HepG2 (cell line): ENCODE measurements around the gene RPL21. TPM values are rescaled to one million over a fixed set of nuclear protein-coding genes. Genes with fewer than 3 reads are reported as not detected.

Experiments used
- ATAC-seq: fragments of 200-7000 bp; cut with Tn5 transposase; 3 replicates; pipeline ENCODE4 v1.9.1; 2020; ENCODE audit warnings: mild to moderate bottlenecking, moderate library complexity
- BruUV-seq: library from RNA; stranded (reverse); fragments of 400-500 nt; replicated peaks from 2 replicates; lab custom pipeline; 2021; lab: Mats Ljungman, UMichigan
- CTCF ChIA-PET: fragments of 300-600 bp; formaldehyde crosslinking; extraction: SDS; loops from one replicate; lab custom pipeline; 2021; ENCODE audit warnings: low total read pairs, inconsistent platforms, low intra/inter-chr PET ratio; lab: Yijun Ruan, JAX
- POLR2A ChIA-PET: fragments of 350-600 bp; sonication (Branson Sonifier 250); formaldehyde crosslinking; loops from one replicate; lab custom pipeline; 2020; ENCODE audit warnings: antibody characterized with exemption, inconsistent platforms; lab: Yijun Ruan, JAX
- DNase-seq: peaks from one replicate; pipeline ENCODE4 v3.0.0-alpha.2; 2015; ENCODE audit warnings: low spot score
- FAIRE-seq: peaks from 3 replicates; lab custom pipeline; 2011; peaks lifted over from hg19 to GRCh38; lab: Jason Lieb, UNC
- H2AFZ ChIP-seq: one replicate; pipeline ENCODE4 v1.6.1; 2011; ENCODE audit warnings: low read length, inconsistent platforms
- H3K27ac ChIP-seq: fragments of 300-600 bp; 3 replicates; pipeline ENCODE4 v1.8.0; 2011; ENCODE audit warnings: mixed run types, mild to moderate bottlenecking, mixed read lengths, low read length, inconsistent platforms; ENCODE audit not compliant: insufficient read depth; ENCODE audit errors: extremely low read length
- H3K27me3 ChIP-seq, 2 experiments: fragments of 200-600 bp in 1 of 2; 2 replicates in 1 of 2; 3 replicates in 1 of 2; pipeline versions ENCODE4 v1.6.0 to v1.8.0; 2011; ENCODE audit warnings: low read length in 2 of 2, mild to moderate bottlenecking in 2 of 2, moderate library complexity in 2 of 2, inconsistent platforms in 1 of 2; ENCODE audit not compliant: insufficient read depth in 2 of 2, control insufficient read depth in 1 of 2
- H3K36me3 ChIP-seq, 2 experiments: fragments of 200-600 bp in 1 of 2; replicated peaks in 1 of 2; 2 replicates in 1 of 2; 3 replicates in 1 of 2; pipeline versions ENCODE4 v1.5.1 to v1.8.0; 2011; ENCODE audit warnings: low read length in 2 of 2, inconsistent platforms in 1 of 2; ENCODE audit not compliant: insufficient read depth in 2 of 2, control insufficient read depth in 1 of 2
- H3K4me1 ChIP-seq: 2 replicates; pipeline ENCODE4 v1.5.1; 2012; ENCODE audit warnings: low read length, inconsistent platforms; ENCODE audit not compliant: insufficient read depth
- H3K4me2 ChIP-seq: 2 replicates; pipeline ENCODE4 v1.6.0; 2011; ENCODE audit warnings: low read depth, low read length, inconsistent platforms
- H3K4me3 ChIP-seq, 3 experiments: fragments of 200-600 bp in 1 of 3; sonication (generic), shearing (Covaris generic) in 1 of 3; replicated peaks in 1 of 3; 2 replicates each; pipeline ENCODE4 v1.5.1; 2011 to 2016; ENCODE audit warnings: low read length in 3 of 3, inconsistent platforms in 2 of 3, low read depth in 2 of 3, mild to moderate bottlenecking in 2 of 3, control low read depth in 1 of 3, mixed read lengths in 1 of 3; ENCODE audit not compliant: insufficient read depth in 1 of 3
- H3K79me2 ChIP-seq: one replicate; pipeline ENCODE4 v1.6.1; 2011; ENCODE audit warnings: low read length, inconsistent platforms; ENCODE audit not compliant: insufficient read depth
- H3K9ac ChIP-seq: 2 replicates; pipeline ENCODE4 v1.6.0; 2011; ENCODE audit warnings: mild to moderate bottlenecking, low read depth, low read length, inconsistent platforms; ENCODE audit not compliant: insufficient read depth
- H3K9me3 ChIP-seq: 2 replicates; pipeline ENCODE4 v1.5.1; 2012; ENCODE audit warnings: mild to moderate bottlenecking, low read length
- H4K20me1 ChIP-seq: 2 replicates; pipeline ENCODE4 v1.6.0; 2011; ENCODE audit warnings: inconsistent platforms, mild to moderate bottlenecking, low read length, moderate library complexity; ENCODE audit not compliant: insufficient read depth
- ATF7 ChIP-seq, 2 experiments: fragments of 450-650 bp in 1 of 2; sonication (generic) in 1 of 2; formaldehyde crosslinking in 1 of 2; IDR thresholded peaks; 2 replicates each; pipeline versions ENCODE4 v1.4.0 to v1.6.1; 2016 to 2020; ENCODE audit warnings: antibody characterized with exemption in 1 of 2, mild to moderate bottlenecking in 1 of 2, missing genetic modification reagents in 1 of 2
- GATA4 ChIP-seq: sonication (generic); IDR thresholded peaks from 2 replicates; pipeline ENCODE4 v1.6.1; 2016; ENCODE audit warnings: antibody characterized with exemption, low read depth, borderline replicate concordance
- GTF2F1 ChIP-seq: fragments of 150-350 bp; IDR thresholded peaks from 2 replicates; pipeline ENCODE4 v1.6.1; 2014; ENCODE audit warnings: low read length
- GTF3A ChIP-seq: sonication (generic); formaldehyde crosslinking; conservative IDR thresholded peaks from 2 replicates; pipeline ENCODE4 v1.4.0; 2020; ENCODE audit warnings: mild to moderate bottlenecking, missing genetic modification reagents
- HCFC1 ChIP-seq: fragments of 150-350 bp; IDR thresholded peaks from 2 replicates; pipeline ENCODE4 v1.6.1; 2014; ENCODE audit warnings: low read depth, low read length
- NCOA2 ChIP-seq: sonication (generic); formaldehyde crosslinking; IDR thresholded peaks from 2 replicates; pipeline ENCODE4 v1.8.0; 2022; ENCODE audit warnings: inconsistent platforms
- NFRKB ChIP-seq: fragments of 450-650 bp; IDR thresholded peaks from 2 replicates; pipeline ENCODE4 v1.6.1; 2017
- SIX4 ChIP-seq: sonication (generic); formaldehyde crosslinking; IDR thresholded peaks from 2 replicates; pipeline ENCODE4 v1.4.0; 2020; ENCODE audit warnings: missing genetic modification reagents
- TGIF2 ChIP-seq: IDR thresholded peaks from 2 replicates; pipeline ENCODE4 v1.6.1; 2016; ENCODE audit warnings: control low read depth, missing compliant biosample characterization
- ZNF343 ChIP-seq: sonication (generic); formaldehyde crosslinking; IDR thresholded peaks from 2 replicates; pipeline ENCODE4 v1.4.0; 2020; ENCODE audit warnings: mild to moderate bottlenecking, missing genetic modification reagents
- ZNF577 ChIP-seq: sonication (generic); formaldehyde crosslinking; IDR thresholded peaks from 2 replicates; pipeline ENCODE4 v1.4.0; 2020; ENCODE audit warnings: mild to moderate bottlenecking, low read depth, missing genetic modification reagents, borderline replicate concordance
- ZNF652 ChIP-seq: IDR thresholded peaks from 2 replicates; pipeline ENCODE4 v1.6.1; 2016; ENCODE audit warnings: low read depth, borderline replicate concordance
- ZNF670 ChIP-seq: sonication (generic); formaldehyde crosslinking; IDR thresholded peaks from 2 replicates; pipeline ENCODE4 v1.8.0; 2022; ENCODE audit warnings: mild to moderate bottlenecking, missing genetic modification reagents, borderline replicate concordance
- WGBS: methylation state at CpG from one replicate; pipeline ENCODE4 v1.1.6; 2017; ENCODE audit warnings: low lambda C conversion rate; 5-methylcytosine and 5-hydroxymethylcytosine counted together
- in situ Hi-C: cut with HindIII; loops from 2 replicates; pipeline ENCODE4 v1.10.0; 2017; ENCODE audit warnings: low pct_unique_long_range_greater_than_20kb; ENCODE audit not compliant: extremely low pct_ligation_motif_present
- intact Hi-C: fragments of 100-400 bp; cut with micrococcal nuclease; formaldehyde crosslinking; loops from one replicate; pipeline ENCODE4 v1.10.0; 2022; ENCODE audit not compliant: unreplicated experiment
- polyA plus RNA-seq, 8 experiments: library from polyadenylated mRNA; depleted of rRNA in 3 of 8; stranded (reverse) in 7 of 8; unstranded in 1 of 8; fragments of >200 nt; fragmentation: Illumina TruSeq in 4 of 8; extraction: Trizol in 4 of 8; gene quantifications; 2 replicates each; pipeline versions ENCODE4 v1.2.1 to v1.2.3, GENCODE V29; 2011 to 2016; ENCODE audit warnings: low read depth in 4 of 8, missing spikeins in 1 of 8, mixed read lengths in 1 of 8; ENCODE audit not compliant: insufficient read depth in 1 of 8
- total RNA-seq, 5 experiments: library from RNA; depleted of rRNA; stranded (reverse); fragments of >200 nt; fragmentation: Illumina TruSeq; extraction: Trizol; gene quantifications; 2 replicates each; pipeline ENCODE4 v1.2.3, GENCODE V29; 2016; ENCODE audit warnings: low read depth in 1 of 5
- TF ChIP-seq, protein P1 (sequence below): sonication (generic); formaldehyde crosslinking; IDR thresholded peaks from 2 replicates; pipeline ENCODE4 v1.8.0; 2022; ENCODE audit warnings: missing genetic modification reagents, mild to moderate bottlenecking, inconsistent platforms, borderline replicate concordance
- TF ChIP-seq, protein P2 (sequence below): sonication (generic); formaldehyde crosslinking; IDR thresholded peaks from 2 replicates; pipeline ENCODE4 v1.4.0; 2020; ENCODE audit warnings: missing genetic modification reagents, borderline replicate concordance
- TF ChIP-seq, protein P3 (sequence below): sonication (generic); formaldehyde crosslinking; IDR thresholded peaks from 2 replicates; pipeline ENCODE4 v1.4.0; 2020; ENCODE audit warnings: missing genetic modification reagents

RPL21 gene
- total and polyA plus RNA-seq, 2 of the 13 experiments (the other 11 are each of a cell fraction or from before 2014, with no cell fraction given) = 1,234 to 1,261 TPM

DNA sequence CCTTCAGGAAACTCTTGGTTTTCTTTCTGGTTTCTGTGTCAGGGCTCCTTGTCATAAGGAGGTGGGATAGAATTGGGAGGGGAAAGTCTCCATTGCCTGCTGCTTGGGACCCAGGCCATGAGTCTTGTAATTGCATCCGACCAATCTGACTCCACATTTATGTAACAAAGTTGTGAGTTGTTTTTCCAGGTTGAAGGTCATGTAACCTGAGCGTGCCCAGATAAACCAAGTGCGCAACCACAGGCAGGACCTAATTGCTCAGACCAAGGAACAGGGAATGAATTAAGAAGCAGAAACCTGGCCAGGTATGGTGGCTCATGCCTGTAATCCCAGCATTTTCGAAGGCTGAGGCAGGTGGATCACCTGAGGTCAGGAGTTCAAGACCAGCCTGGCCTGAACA lies 37.0 kb downstream of the RPL21 start:
- intact Hi-C loops = no loop called here
- BruUV-seq = no TSS peak
- DNase-seq (no peak), FAIRE-seq (no peak)
- H3K27me3 ChIP-seq = no peaks in the 10 kb centered on the region
- no peaks in the 10 kb centered on the region for H3K36me3 ChIP-seq
- CTCF ChIA-PET = no interaction called here
- H3K4me2 ChIP-seq = no peak overlapping the region
- TF ChIP-seq ATF7 (IDR thresholded peaks at IDR 0.05) (no peak), ATF7 (CRISPR knock-in tag; IDR thresholded peaks at IDR 0.05) (no peak), SIX4 (CRISPR knock-in tag) (peak; percentile 24; the same call in 1 of the 2 replicates)
- TF ChIP-seq, all 625 proteins: peak for 1
- WGBS = 35% methylated on average over 4 of the region's 4 CpGs
- no peak overlapping the region for H2AFZ ChIP-seq
- H3K79me2 ChIP-seq = no peaks in the 10 kb centered on the region
- in situ Hi-C loops = no loop called here
- no peaks in the 10 kb centered on the region for H3K4me1 ChIP-seq
- no peaks in the 10 kb centered on the region for H4K20me1 ChIP-seq
- no peak overlapping the region for H3K4me3 ChIP-seq
- no peak overlapping the region for H3K9ac ChIP-seq
- POLR2A ChIA-PET = no interaction called here
- H3K27ac ChIP-seq = no peak overlapping the region
- no peaks in the 10 kb centered on the region for H3K9me3 ChIP-seq
- no peak for ATAC-seq

DNA sequence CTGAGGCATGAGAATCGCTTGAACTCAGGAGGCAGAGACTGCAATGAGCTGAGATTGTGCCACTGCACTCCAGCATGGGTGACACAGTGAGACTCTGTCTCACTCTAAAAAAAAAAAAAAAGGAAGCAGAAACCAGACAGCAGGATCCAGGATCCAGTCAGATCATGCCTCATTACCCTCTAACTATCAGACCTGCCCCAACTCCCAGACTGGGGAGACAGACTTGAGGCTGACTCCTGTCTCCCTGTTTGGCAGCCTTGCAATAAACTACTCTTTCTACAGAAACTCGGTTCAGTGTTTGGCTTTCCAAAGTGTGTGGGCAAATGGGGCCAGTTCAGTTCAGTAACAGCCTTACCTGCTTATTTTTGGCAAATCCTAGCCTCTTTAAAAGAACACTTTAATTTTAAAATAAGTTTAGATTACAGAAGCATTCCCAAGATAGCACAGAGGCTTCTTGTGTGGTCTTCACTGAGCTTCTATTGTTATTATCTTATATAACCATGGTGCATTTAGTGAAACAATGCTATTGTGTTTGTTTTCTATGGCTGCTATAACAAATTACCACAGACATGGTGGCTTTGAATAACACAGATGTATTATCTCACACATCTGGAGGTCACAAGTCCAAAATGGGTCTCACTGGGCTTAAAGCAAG lies 37.8 kb downstream of the RPL21 start:
- ATAC-seq = no peak
- no peak overlapping the region for H3K4me2 ChIP-seq
- intact Hi-C loops (no loop called here), in situ Hi-C loops (no loop called here)
- no peak overlapping the region for H3K4me3 ChIP-seq
- 37% methylated on average over 2 of the region's 2 CpGs for WGBS
- no peaks in the 10 kb centered on the region for H4K20me1 ChIP-seq
- H3K27me3 ChIP-seq = no peaks in the 10 kb centered on the region
- no peaks in the 10 kb centered on the region for H3K36me3 ChIP-seq
- no peaks in the 10 kb centered on the region for H3K4me1 ChIP-seq
- H3K9me3 ChIP-seq = no peaks in the 10 kb centered on the region
- no peak for FAIRE-seq
- DNase-seq = no peak
- POLR2A ChIA-PET = no interaction called here
- BruUV-seq = no TSS peak
- H3K79me2 ChIP-seq = no peaks in the 10 kb centered on the region
- CTCF ChIA-PET = interaction anchor here (0.7 kb wide), 1 partner anchor 26 kb away, joined by 3 read pairs; no protein-coding TSS in a partner anchor
- no peak overlapping the region for H3K27ac ChIP-seq
- H2AFZ ChIP-seq = no peak overlapping the region
- no peak overlapping the region for H3K9ac ChIP-seq
- TF ChIP-seq NFRKB = no peak
- no peak for TF ChIP-seq ZNF577 (CRISPR knock-in tag)
- no peak for TF ChIP-seq ZNF670 (CRISPR knock-in tag)
- TF ChIP-seq ZNF652 (CRISPR knock-in tag) = no peak
- no peak for TF ChIP-seq GATA4
- no peak for TF ChIP-seq HCFC1
- TF ChIP-seq, protein P1, sequence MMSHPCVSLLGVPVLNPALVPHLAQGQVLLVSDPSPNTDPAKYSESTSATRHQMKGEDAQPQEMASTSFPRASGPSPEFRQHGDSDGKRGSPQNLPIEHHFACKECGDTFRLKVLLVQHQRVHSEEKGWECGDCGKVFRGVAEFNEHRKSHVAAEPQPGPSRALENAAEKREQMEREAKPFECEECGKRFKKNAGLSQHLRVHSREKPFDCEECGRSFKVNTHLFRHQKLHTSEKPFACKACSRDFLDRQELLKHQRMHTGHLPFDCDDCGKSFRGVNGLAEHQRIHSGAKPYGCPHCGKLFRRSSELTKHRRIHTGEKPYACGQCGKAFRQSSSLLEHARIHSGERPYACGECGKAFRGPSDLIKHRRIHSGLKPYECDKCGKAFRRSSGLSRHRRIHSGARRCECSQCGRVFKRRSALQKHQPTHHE (CRISPR knock-in tag) = no peak
- TF ChIP-seq GTF3A (CRISPR knock-in tag) = no peak
- no peak for TF ChIP-seq GTF2F1
- TF ChIP-seq TGIF2 (CRISPR knock-in tag) = no peak
- TF ChIP-seq, protein P2, sequence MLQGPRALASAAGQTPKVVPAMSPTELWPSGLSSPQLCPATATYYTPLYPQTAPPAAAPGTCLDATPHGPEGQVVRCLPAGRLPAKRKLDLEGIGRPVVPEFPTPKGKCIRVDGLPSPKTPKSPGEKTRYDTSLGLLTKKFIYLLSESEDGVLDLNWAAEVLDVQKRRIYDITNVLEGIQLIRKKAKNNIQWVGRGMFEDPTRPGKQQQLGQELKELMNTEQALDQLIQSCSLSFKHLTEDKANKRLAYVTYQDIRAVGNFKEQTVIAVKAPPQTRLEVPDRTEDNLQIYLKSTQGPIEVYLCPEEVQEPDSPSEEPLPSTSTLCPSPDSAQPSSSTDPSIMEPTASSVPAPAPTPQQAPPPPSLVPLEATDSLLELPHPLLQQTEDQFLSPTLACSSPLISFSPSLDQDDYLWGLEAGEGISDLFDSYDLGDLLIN (CRISPR knock-in tag) = no peak
- TF ChIP-seq NCOA2 (CRISPR knock-in tag) = no peak
- TF ChIP-seq, protein P3, sequence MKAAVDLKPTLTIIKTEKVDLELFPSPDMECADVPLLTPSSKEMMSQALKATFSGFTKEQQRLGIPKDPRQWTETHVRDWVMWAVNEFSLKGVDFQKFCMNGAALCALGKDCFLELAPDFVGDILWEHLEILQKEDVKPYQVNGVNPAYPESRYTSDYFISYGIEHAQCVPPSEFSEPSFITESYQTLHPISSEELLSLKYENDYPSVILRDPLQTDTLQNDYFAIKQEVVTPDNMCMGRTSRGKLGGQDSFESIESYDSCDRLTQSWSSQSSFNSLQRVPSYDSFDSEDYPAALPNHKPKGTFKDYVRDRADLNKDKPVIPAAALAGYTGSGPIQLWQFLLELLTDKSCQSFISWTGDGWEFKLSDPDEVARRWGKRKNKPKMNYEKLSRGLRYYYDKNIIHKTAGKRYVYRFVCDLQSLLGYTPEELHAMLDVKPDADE = no peak
- no peak for TF ChIP-seq ZNF343 (CRISPR knock-in tag)
